DND-41 (cell line): ENCODE results near the gene MSI2.

Experiments
- EZH2 ChIP-seq: IDR thresholded peaks from 3 replicates; pipeline ENCODE4 v1.6.1; 2012; ENCODE audit warnings: borderline replicate concordance, low read depth, mild to moderate bottlenecking, moderate library complexity, low read length, inconsistent platforms; ENCODE audit not compliant: severe bottlenecking
- TF ChIP-seq, protein P1 (sequence below): IDR thresholded peaks from 2 replicates; pipeline ENCODE4 v1.5.1; 2012; ENCODE audit warnings: borderline replicate concordance, low read length, moderate library complexity, mild to moderate bottlenecking; ENCODE audit not compliant: poor library complexity, severe bottlenecking; ENCODE audit errors: extremely low read depth

GRCh38 chr17:57455063-57455914, 199.0 kb downstream of the MSI2 start:
- TF ChIP-seq, protein P1, sequence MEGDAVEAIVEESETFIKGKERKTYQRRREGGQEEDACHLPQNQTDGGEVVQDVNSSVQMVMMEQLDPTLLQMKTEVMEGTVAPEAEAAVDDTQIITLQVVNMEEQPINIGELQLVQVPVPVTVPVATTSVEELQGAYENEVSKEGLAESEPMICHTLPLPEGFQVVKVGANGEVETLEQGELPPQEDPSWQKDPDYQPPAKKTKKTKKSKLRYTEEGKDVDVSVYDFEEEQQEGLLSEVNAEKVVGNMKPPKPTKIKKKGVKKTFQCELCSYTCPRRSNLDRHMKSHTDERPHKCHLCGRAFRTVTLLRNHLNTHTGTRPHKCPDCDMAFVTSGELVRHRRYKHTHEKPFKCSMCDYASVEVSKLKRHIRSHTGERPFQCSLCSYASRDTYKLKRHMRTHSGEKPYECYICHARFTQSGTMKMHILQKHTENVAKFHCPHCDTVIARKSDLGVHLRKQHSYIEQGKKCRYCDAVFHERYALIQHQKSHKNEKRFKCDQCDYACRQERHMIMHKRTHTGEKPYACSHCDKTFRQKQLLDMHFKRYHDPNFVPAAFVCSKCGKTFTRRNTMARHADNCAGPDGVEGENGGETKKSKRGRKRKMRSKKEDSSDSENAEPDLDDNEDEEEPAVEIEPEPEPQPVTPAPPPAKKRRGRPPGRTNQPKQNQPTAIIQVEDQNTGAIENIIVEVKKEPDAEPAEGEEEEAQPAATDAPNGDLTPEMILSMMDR = no peak
- TF ChIP-seq EZH2 = no peak
